Camera-type eye (tissue), 1 donor: ENCODE data around the gene ACAP3. TPM values are rescaled to one million over a fixed set of nuclear protein-coding genes. Genes with fewer than 3 reads are reported as not detected.

Source experiments
- total RNA-seq: library from RNA; depleted of rRNA; stranded (reverse); fragments of >200 nt; gene quantifications from one replicate; pipeline ENCODE4 v1.2.3, GENCODE V29; 2014

Gene ACAP3
- 136 TPM for total RNA-seq

GRCh38 chr1:1307923-1308755 is at the start of gene ACAP3, which contains the start of gene PUSL1:
TSS of gene ACAP3 (minus strand) at chr1:1307930. CDS start at chr1:1307815, 115 bp downstream.
TSS of gene PUSL1 (plus strand) at chr1:1308597. CDS start at chr1:1308644, 47 bp downstream.

GRCh38 chr1:1349256-1350012 is 41.7 kb upstream of the ACAP3 start, which contains the start of gene DVL1:
TSS of gene DVL1 (minus strand) at chr1:1349418. CDS start at chr1:1349065, 353 bp downstream.

GRCh38 chr1:1331068-1331965 is 23.6 kb upstream of the ACAP3 start, which contains the start of gene TAS1R3:
TSS of gene TAS1R3 (plus strand) at chr1:1331280. CDS start at chr1:1331346, 66 bp downstream.

GRCh38 chr1:1324524-1325287 is 17.0 kb upstream of the ACAP3 start, which contains the start of the genes CPTP and INTS11:
TSS of gene CPTP (plus strand) at chr1:1324802. CDS start at chr1:1326911, 2,109 bp downstream.
TSS of gene INTS11 (minus strand) at chr1:1324660. CDS start at chr1:1324608, 52 bp downstream.

GRCh38 chr1:1273512-1274298 is 34.0 kb downstream of the ACAP3 start, which contains the start of gene UBE2J2:
TSS of gene UBE2J2 (minus strand) at chr1:1273854. CDS start at chr1:1267992, 5,862 bp downstream.

GRCh38 chr1:1246577-1247340 is 61.0 kb downstream of the ACAP3 start, which contains the start of gene C1QTNF12:
TSS of gene C1QTNF12 (minus strand) at chr1:1246722. CDS start at chr1:1246690, 32 bp downstream.

Other genes with a start within 250 kb of the ACAP3 start
- gene RNF223, start 233.6 kb downstream of the ACAP3 start, total RNA-seq = not detected
- 16.2 TPM for gene C1orf159, start 191.8 kb downstream of the ACAP3 start, total RNA-seq
- gene TTLL10, start 134.1 kb downstream of the ACAP3 start, total RNA-seq = not detected
- not detected for gene TNFRSF18, start 101.3 kb downstream of the ACAP3 start, total RNA-seq
- 0.22 TPM for gene TNFRSF4, start 93.8 kb downstream of the ACAP3 start, total RNA-seq
- gene SDF4, start 75.9 kb downstream of the ACAP3 start, total RNA-seq = 74.0 TPM
- 18.1 TPM for gene B3GALT6, start 75.7 kb downstream of the ACAP3 start, total RNA-seq
- gene C1QTNF12, start 61.2 kb downstream of the ACAP3 start, total RNA-seq = 2.5 TPM
- gene UBE2J2, start 34.1 kb downstream of the ACAP3 start, total RNA-seq = 46.0 TPM
- 7.1 TPM for gene SCNN1D, start 27.5 kb downstream of the ACAP3 start, total RNA-seq
- 17.1 TPM for gene PUSL1, start 667 bp upstream of the ACAP3 start, total RNA-seq
- gene INTS11, start 16.7 kb upstream of the ACAP3 start, total RNA-seq = 90.8 TPM
- 18.3 TPM for gene CPTP, start 16.9 kb upstream of the ACAP3 start, total RNA-seq
- gene TAS1R3, start 23.4 kb upstream of the ACAP3 start, total RNA-seq = 0.77 TPM
- gene DVL1, start 41.5 kb upstream of the ACAP3 start, total RNA-seq = 57.0 TPM
- gene MXRA8, start 50.6 kb upstream of the ACAP3 start, total RNA-seq = 127 TPM
- 47.2 TPM for gene AURKAIP1, start 67.3 kb upstream of the ACAP3 start, total RNA-seq
- 314 TPM for gene CCNL2, start 91.4 kb upstream of the ACAP3 start, total RNA-seq
- gene MRPL20, start 99.4 kb upstream of the ACAP3 start, total RNA-seq = 74.5 TPM
- 8.1 TPM for gene ANKRD65, start 113.3 kb upstream of the ACAP3 start, total RNA-seq
- gene VWA1, start 127.8 kb upstream of the ACAP3 start, total RNA-seq = 19.8 TPM
- gene ATAD3C, start 141.8 kb upstream of the ACAP3 start, total RNA-seq = 0.05 TPM
- gene ATAD3B, start 163.8 kb upstream of the ACAP3 start, total RNA-seq = 20.4 TPM
- 12.8 TPM for gene ATAD3A, start 204.2 kb upstream of the ACAP3 start, total RNA-seq
- gene TMEM240, start 232.7 kb upstream of the ACAP3 start, total RNA-seq = 12.0 TPM